K562 (cell line): ENCODE results near the gene DTNB. TPM values are rescaled to one million over a fixed set of nuclear protein-coding genes. Genes with fewer than 3 reads are reported as not detected.

Source experiments
- ATAC-seq: fragments of 200-7000 bp; cut with Tn5 transposase; 3 replicates; pipeline ENCODE4 v1.9.1; 2020; ENCODE audit warnings: moderate library complexity
- BruUV-seq: library from RNA; stranded (reverse); fragments of 400-500 nt; replicated peaks from 2 replicates; lab custom pipeline; 2021; lab: Mats Ljungman, UMichigan
- CTCF ChIA-PET: fragments of 300-600 bp; formaldehyde crosslinking; extraction: SDS; loops from one replicate; lab custom pipeline; 2021; ENCODE audit warnings: low intra/inter-chr PET ratio; lab: Yijun Ruan, JAX
- POLR2A ChIA-PET: fragments of 300-600, 350-650 bp; sonication (Branson Sonifier 250); formaldehyde crosslinking; extraction: SDS; loops from one replicate; lab custom pipeline; 2021; ENCODE audit warnings: antibody characterized with exemption, inconsistent platforms; lab: Yijun Ruan, JAX
- DNase-seq, 4 experiments: peaks; one replicate each; pipeline versions ENCODE4 v3.0.0 to v3.0.0-alpha.2; 2011 to 2018; ENCODE audit warnings: low spot score in 3 of 4, mixed read lengths in 3 of 4; ENCODE audit errors: extremely low read depth in 1 of 4
- FAIRE-seq: peaks from 2 replicates; lab custom pipeline; 2011; peaks lifted over from hg19 to GRCh38; lab: Jason Lieb, UNC
- H2AFZ ChIP-seq: 2 replicates; pipeline ENCODE4 v1.6.0; 2011; ENCODE audit warnings: low read depth, low read length, control low read depth, inconsistent platforms
- H3K27ac ChIP-seq: fragments of 200-600 bp; 3 replicates; pipeline ENCODE4 v1.8.0; 2011; ENCODE audit warnings: low read depth, mild to moderate bottlenecking, control low read depth, inconsistent platforms, low read length, moderate library complexity, mixed read lengths; ENCODE audit errors: extremely low read depth
- H3K27me3 ChIP-seq, 2 experiments: fragments of 300-600 bp in 1 of 2; 2 replicates in 1 of 2; 3 replicates in 1 of 2; pipeline versions ENCODE4 v1.6.0 to v1.8.0; 2011; ENCODE audit warnings: inconsistent platforms in 2 of 2, low read length in 2 of 2, mild to moderate bottlenecking in 1 of 2, mixed read lengths in 1 of 2, moderate library complexity in 1 of 2; ENCODE audit not compliant: control insufficient read depth in 2 of 2, insufficient read depth in 2 of 2
- H3K36me3 ChIP-seq: fragments of 300-600 bp; 3 replicates; pipeline ENCODE4 v1.8.0; 2011; ENCODE audit warnings: mild to moderate bottlenecking, low read length, inconsistent platforms; ENCODE audit not compliant: control insufficient read depth, insufficient read depth
- H3K4me1 ChIP-seq, 2 experiments: fragments of 200-600 bp in 1 of 2; replicated peaks in 1 of 2; 2 replicates in 1 of 2; 3 replicates in 1 of 2; pipeline versions ENCODE4 v1.5.1 to v1.8.0; 2011; ENCODE audit warnings: inconsistent platforms in 2 of 2, low read length in 2 of 2, mild to moderate bottlenecking in 1 of 2, mixed read lengths in 1 of 2, moderate library complexity in 1 of 2; ENCODE audit not compliant: control insufficient read depth in 2 of 2, insufficient read depth in 2 of 2
- H3K4me2 ChIP-seq: 2 replicates; pipeline ENCODE4 v1.6.1; 2011; ENCODE audit warnings: low read length, control low read depth, inconsistent platforms, mixed read lengths; ENCODE audit not compliant: insufficient read depth
- H3K4me3 ChIP-seq: fragments of 200-600 bp; sonication (generic), shearing (Covaris generic); 2 replicates; pipeline ENCODE4 v1.5.1; 2016; ENCODE audit warnings: control low read depth, inconsistent platforms
- H3K79me2 ChIP-seq: fragments of 200-600 bp; 3 replicates; pipeline ENCODE4 v1.8.0; 2011; ENCODE audit warnings: low read length, inconsistent platforms; ENCODE audit not compliant: control insufficient read depth, insufficient read depth
- H3K9ac ChIP-seq, 2 experiments: 2 replicates each; pipeline versions ENCODE4 v1.6.0 to v1.6.1; 2011; ENCODE audit warnings: low read depth in 2 of 2, low read length in 2 of 2, control low read depth in 1 of 2, inconsistent platforms in 1 of 2, mild to moderate bottlenecking in 1 of 2, mixed read lengths in 1 of 2; ENCODE audit not compliant: insufficient read depth in 1 of 2
- H3K9me1 ChIP-seq: one replicate; pipeline ENCODE4 v1.6.0; 2011; ENCODE audit warnings: inconsistent platforms, mild to moderate bottlenecking, low read length, moderate library complexity; ENCODE audit not compliant: control insufficient read depth, insufficient read depth
- H3K9me3 ChIP-seq: replicated peaks from 2 replicates; pipeline ENCODE4 v1.5.1; 2011; ENCODE audit warnings: low read depth, low read length, inconsistent platforms; ENCODE audit not compliant: control insufficient read depth, insufficient read depth
- H4K20me1 ChIP-seq: replicated peaks from 2 replicates; pipeline ENCODE4 v1.6.1; 2011; ENCODE audit warnings: low read length, inconsistent platforms, mixed read lengths; ENCODE audit not compliant: control insufficient read depth, insufficient read depth
- CAMTA2 ChIP-seq: fragments of 250-450 bp; sonication (Bioruptor Pico); conservative IDR thresholded peaks from 2 replicates; pipeline ENCODE4 v1.5.1; 2022
- CBFA2T3 ChIP-seq: fragments of 450-650 bp; IDR thresholded peaks from 2 replicates; pipeline ENCODE4 v1.6.1; 2017
- FOXK2 ChIP-seq, 2 experiments: fragments of 450-650 bp; IDR thresholded peaks in 1 of 2; conservative IDR thresholded peaks in 1 of 2; 2 replicates each; pipeline ENCODE4 v1.6.1; 2016; ENCODE audit warnings: low read depth in 2 of 2, mild to moderate bottlenecking in 1 of 2
- HDAC6 ChIP-seq: IDR thresholded peaks from 2 replicates; pipeline ENCODE4 v1.6.1; 2012; ENCODE audit warnings: low read depth, mild to moderate bottlenecking, control low read depth, inconsistent platforms, low read length, moderate library complexity
- MCM3 ChIP-seq: fragments of 450-650 bp; IDR thresholded peaks from 2 replicates; pipeline ENCODE4 v1.6.1; 2016
- MYC ChIP-seq, 2 experiments: fragments of 250-450 bp in 1 of 2; sonication (Bioruptor Pico) in 1 of 2; IDR thresholded peaks; 2 replicates each; pipeline versions ENCODE4 v1.5.1 to v1.6.1; 2012 to 2021; ENCODE audit warnings: low read depth in 2 of 2, borderline replicate concordance in 1 of 2, improper control_type of control experiment in 1 of 2, low read length in 1 of 2, mild to moderate bottlenecking in 1 of 2, moderate library complexity in 1 of 2
- NFYB ChIP-seq: IDR thresholded peaks from 2 replicates; pipeline ENCODE4 v1.6.1; 2011; ENCODE audit warnings: mild to moderate bottlenecking, moderate library complexity; ENCODE audit not compliant: insufficient read length; ENCODE audit errors: extremely low read depth
- PCBP1 ChIP-seq: fragments of 200-400 bp; formaldehyde crosslinking; IDR thresholded peaks from 2 replicates; pipeline ENCODE4 v1.6.1; 2018; ENCODE audit warnings: mild to moderate bottlenecking, low read depth, low read length; ENCODE audit not compliant: poor library complexity, severe bottlenecking
- PURB ChIP-seq: sonication (generic); formaldehyde crosslinking; IDR thresholded peaks from 2 replicates; pipeline ENCODE4 v1.9.0; 2021; ENCODE audit warnings: low read depth, mild to moderate bottlenecking, missing genetic modification reagents
- ZNF133 ChIP-seq: fragments of 250-450 bp; sonication (Bioruptor Pico); IDR thresholded peaks from 2 replicates; pipeline ENCODE4 v1.4.0; 2020; ENCODE audit warnings: mild to moderate bottlenecking
- ZNF707 ChIP-seq: fragments of 250-450 bp; sonication (Bioruptor Pico); conservative IDR thresholded peaks from 2 replicates; pipeline ENCODE4 v1.8.0; 2022; ENCODE audit warnings: inconsistent platforms, mild to moderate bottlenecking, moderate library complexity
- WGBS: fragments of 100-300 bp; shearing (Covaris generic); methylation state at CpG from one replicate; pipeline ENCODE4 v1.1.6; 2016; ENCODE audit warnings: low coverage, mixed read lengths; ENCODE audit not compliant: insufficient coverage; ENCODE audit errors: missing lambda C conversion rate; 5-methylcytosine and 5-hydroxymethylcytosine counted together
- in situ Hi-C: fragments of 300-500 bp; cut with MboI; formaldehyde crosslinking; loops from 4 replicates; pipeline ENCODE4 v1.15.0; 2018; ENCODE audit warnings: inconsistent platforms, mixed read lengths
- intact Hi-C: fragments of 100-400 bp; cut with micrococcal nuclease; formaldehyde crosslinking; loops from 2 replicates; pipeline ENCODE4 v1.14.2; 2022
- polyA plus RNA-seq, 8 experiments: library from polyadenylated mRNA; depleted of rRNA in 4 of 8; stranded (reverse) in 5 of 8; unstranded in 3 of 8; fragments of >200 nt; fragmentation: Nextera tagmentation in 2 of 8; fragmentation: Illumina TruSeq in 1 of 8; extraction: Ambion mirVana in 2 of 8; extraction: Trizol in 1 of 8; gene quantifications; 2 replicates each; pipeline versions ENCODE4 v1.2.1 to v1.2.3, GENCODE V29; 2011 to 2014; ENCODE audit warnings: inconsistent platforms in 1 of 8, missing spikeins in 1 of 8
- total RNA-seq, 7 experiments: library from RNA; depleted of rRNA in 6 of 7; stranded (reverse); fragments of >200 nt in 6 of 7; fragmentation: Illumina TruSeq in 2 of 7; extraction: Trizol in 2 of 7; gene quantifications; 2 replicates each; pipeline versions ENCODE4 v1.2.1 to v1.2.3, GENCODE V29; 2011 to 2021; ENCODE audit warnings: low replicate concordance in 1 of 7
- TF ChIP-seq, protein P1 (sequence below): fragments of 200-800 bp; sonication (Bioruptor generic); IDR thresholded peaks from 2 replicates; pipeline ENCODE4 v1.6.1; 2017; ENCODE audit warnings: missing genetic modification characterization, missing compliant biosample characterization
- TF ChIP-seq, protein P2 (sequence below), 2 experiments: fragments of 450-650 bp in 1 of 2; sonication (generic) in 1 of 2; formaldehyde crosslinking; conservative IDR thresholded peaks; 2 replicates each; pipeline versions ENCODE4 v1.4.0 to v1.8.1; 2020 to 2022; ENCODE audit warnings: mild to moderate bottlenecking in 1 of 2, missing genetic modification reagents in 1 of 2
- TF ChIP-seq, protein P3 (sequence below): fragments of 450-650 bp; IDR thresholded peaks from 2 replicates; pipeline ENCODE4 v1.6.1; 2017; ENCODE audit warnings: antibody characterized with exemption, mild to moderate bottlenecking

DTNB gene
- total and polyA plus RNA-seq, 9 of the 15 experiments (the other 6 are each of a cell fraction or from before 2014, with no cell fraction given): 0.18 to 2.0 (median 0.77) TPM; not detected in 2

DNA sequence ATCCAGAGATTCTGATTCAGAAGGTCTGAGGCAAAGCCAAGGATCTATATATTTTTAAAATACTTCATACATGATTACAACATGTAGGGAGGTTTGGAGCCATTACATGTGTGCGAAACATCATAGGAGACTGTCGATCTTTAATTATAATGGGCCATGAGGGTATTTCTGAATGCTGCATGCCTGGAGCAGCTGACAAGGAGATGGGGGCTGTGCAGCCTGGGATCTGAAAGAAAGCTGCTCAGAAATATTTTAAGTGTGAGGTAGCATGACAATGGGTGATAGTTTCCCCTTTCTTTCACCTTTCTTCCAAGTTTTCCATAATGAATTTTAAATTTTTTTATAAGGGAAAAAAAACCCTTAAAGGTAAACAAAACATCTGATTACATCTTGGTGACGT, 229.6 kb downstream of the DTNB start:
- Histone ChIP-seq H3K4me2 (no peak overlapping the region), H4K20me1 (no peaks in the 10 kb centered on the region; the same call in 1 of the 2 replicates), H3K4me1 (no peaks in the 10 kb centered on the region), H3K4me3 (no peak overlapping the region), H3K27me3 (peaks cover 3 to 4% of the 10 kb centered on the region in 2 experiments; a peak in 2 of 5 replicates), H3K36me3 (no peaks in the 10 kb centered on the region), H3K9me1 (no peaks in the 10 kb centered on the region), H2AFZ (no peak overlapping the region), H3K79me2 (no peaks in the 10 kb centered on the region), H3K9ac (no peak overlapping the region), H3K27ac (no peak overlapping the region), H3K9me3 (no peaks in the 10 kb centered on the region)
- ChIA-PET CTCF (interaction anchor here (0.5 kb wide), 1 partner anchor 169 kb away, joined by 6 read pairs; no protein-coding TSS in a partner anchor), POLR2A (interaction anchor here (1.3 kb wide), 1 partner anchor 9 kb away, joined by 4 read pairs; no protein-coding TSS in a partner anchor)
- ATAC-seq (no peak), FAIRE-seq (no peak), DNase-seq (no peak)
- intact Hi-C loops: no loop called here
- WGBS: 2% methylated on average over 3 of the region's 3 CpGs
- in situ Hi-C loops: no loop called here
- no TSS peak for BruUV-seq
- TF ChIP-seq ZNF707 (no peak), CBFA2T3 (no peak), HDAC6 (no peak), PCBP1 (no peak), PURB (no peak), CAMTA2 (CRISPR knock-in tag) (no peak), FOXK2 (conservative IDR thresholded peaks at IDR 0.05 in 1 of 2, IDR thresholded peaks at IDR 0.05 in 1 of 2; ENCODE audit: low read depth in 2 of 2) (no peak), ZNF133 (no peak), MCM3 (no peak), MYC (IDR thresholded peaks at IDR 0.05; ENCODE audit: low read depth, low read length) (no peak), MYC (CRISPR knock-in tag; IDR thresholded peaks at IDR 0.05; ENCODE audit: borderline replicate concordance, low read depth) (no peak), NFYB (no peak)
- TF ChIP-seq, protein P1, sequence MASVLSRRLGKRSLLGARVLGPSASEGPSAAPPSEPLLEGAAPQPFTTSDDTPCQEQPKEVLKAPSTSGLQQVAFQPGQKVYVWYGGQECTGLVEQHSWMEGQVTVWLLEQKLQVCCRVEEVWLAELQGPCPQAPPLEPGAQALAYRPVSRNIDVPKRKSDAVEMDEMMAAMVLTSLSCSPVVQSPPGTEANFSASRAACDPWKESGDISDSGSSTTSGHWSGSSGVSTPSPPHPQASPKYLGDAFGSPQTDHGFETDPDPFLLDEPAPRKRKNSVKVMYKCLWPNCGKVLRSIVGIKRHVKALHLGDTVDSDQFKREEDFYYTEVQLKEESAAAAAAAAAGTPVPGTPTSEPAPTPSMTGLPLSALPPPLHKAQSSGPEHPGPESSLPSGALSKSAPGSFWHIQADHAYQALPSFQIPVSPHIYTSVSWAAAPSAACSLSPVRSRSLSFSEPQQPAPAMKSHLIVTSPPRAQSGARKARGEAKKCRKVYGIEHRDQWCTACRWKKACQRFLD: no peak
- TF ChIP-seq, protein P2, sequence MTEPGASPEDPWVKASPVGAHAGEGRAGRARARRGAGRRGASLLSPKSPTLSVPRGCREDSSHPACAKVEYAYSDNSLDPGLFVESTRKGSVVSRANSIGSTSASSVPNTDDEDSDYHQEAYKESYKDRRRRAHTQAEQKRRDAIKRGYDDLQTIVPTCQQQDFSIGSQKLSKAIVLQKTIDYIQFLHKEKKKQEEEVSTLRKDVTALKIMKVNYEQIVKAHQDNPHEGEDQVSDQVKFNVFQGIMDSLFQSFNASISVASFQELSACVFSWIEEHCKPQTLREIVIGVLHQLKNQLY (CRISPR knock-in tag; conservative IDR thresholded peaks at IDR 0.05): no peak
- TF ChIP-seq, protein P3, sequence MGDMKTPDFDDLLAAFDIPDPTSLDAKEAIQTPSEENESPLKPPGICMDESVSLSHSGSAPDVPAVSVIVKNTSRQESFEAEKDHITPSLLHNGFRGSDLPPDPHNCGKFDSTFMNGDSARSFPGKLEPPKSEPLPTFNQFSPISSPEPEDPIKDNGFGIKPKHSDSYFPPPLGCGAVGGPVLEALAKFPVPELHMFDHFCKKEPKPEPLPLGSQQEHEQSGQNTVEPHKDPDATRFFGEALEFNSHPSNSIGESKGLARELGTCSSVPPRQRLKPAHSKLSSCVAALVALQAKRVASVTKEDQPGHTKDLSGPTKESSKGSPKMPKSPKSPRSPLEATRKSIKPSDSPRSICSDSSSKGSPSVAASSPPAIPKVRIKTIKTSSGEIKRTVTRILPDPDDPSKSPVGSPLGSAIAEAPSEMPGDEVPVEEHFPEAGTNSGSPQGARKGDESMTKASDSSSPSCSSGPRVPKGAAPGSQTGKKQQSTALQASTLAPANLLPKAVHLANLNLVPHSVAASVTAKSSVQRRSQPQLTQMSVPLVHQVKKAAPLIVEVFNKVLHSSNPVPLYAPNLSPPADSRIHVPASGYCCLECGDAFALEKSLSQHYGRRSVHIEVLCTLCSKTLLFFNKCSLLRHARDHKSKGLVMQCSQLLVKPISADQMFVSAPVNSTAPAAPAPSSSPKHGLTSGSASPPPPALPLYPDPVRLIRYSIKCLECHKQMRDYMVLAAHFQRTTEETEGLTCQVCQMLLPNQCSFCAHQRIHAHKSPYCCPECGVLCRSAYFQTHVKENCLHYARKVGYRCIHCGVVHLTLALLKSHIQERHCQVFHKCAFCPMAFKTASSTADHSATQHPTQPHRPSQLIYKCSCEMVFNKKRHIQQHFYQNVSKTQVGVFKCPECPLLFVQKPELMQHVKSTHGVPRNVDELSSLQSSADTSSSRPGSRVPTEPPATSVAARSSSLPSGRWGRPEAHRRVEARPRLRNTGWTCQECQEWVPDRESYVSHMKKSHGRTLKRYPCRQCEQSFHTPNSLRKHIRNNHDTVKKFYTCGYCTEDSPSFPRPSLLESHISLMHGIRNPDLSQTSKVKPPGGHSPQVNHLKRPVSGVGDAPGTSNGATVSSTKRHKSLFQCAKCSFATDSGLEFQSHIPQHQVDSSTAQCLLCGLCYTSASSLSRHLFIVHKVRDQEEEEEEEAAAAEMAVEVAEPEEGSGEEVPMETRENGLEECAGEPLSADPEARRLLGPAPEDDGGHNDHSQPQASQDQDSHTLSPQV: no peak
